ENCODE results near the gene NPIPA8.
"Not testable (repeated sequence)": the region's sequence is repeated elsewhere in the genome, so short reads cannot be mapped to it uniquely, and the experiment has no call there.

DNA sequence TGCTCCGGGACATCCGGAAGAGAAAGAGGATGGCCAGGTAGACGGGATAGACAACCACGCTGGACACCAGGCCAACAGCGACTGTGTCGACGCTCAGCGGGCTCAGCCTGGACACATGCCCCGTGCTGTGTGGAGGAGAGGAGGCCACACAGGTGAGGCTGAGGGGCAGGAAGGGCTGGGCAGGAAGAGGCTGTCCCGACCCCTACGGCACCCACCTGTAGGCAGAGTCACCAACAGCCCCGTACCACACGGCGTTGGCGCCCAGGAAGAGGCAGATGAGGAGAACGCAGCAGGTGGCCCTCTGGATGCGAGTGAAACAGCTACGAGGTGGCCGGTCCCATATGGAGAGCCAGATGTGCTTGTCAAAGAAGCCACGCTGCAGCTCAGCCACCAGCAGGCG, at the start of gene NPIPA8:
- TF ChIP-seq, protein P1, sequence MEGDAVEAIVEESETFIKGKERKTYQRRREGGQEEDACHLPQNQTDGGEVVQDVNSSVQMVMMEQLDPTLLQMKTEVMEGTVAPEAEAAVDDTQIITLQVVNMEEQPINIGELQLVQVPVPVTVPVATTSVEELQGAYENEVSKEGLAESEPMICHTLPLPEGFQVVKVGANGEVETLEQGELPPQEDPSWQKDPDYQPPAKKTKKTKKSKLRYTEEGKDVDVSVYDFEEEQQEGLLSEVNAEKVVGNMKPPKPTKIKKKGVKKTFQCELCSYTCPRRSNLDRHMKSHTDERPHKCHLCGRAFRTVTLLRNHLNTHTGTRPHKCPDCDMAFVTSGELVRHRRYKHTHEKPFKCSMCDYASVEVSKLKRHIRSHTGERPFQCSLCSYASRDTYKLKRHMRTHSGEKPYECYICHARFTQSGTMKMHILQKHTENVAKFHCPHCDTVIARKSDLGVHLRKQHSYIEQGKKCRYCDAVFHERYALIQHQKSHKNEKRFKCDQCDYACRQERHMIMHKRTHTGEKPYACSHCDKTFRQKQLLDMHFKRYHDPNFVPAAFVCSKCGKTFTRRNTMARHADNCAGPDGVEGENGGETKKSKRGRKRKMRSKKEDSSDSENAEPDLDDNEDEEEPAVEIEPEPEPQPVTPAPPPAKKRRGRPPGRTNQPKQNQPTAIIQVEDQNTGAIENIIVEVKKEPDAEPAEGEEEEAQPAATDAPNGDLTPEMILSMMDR (conservative IDR thresholded peaks at IDR 0.05 in 1 of 2, IDR thresholded peaks at IDR 0.05 in 1 of 2; ENCODE audit: extremely low read depth in 1 of 2, insufficient read depth in 1 of 2, low read depth in 1 of 2, low read length in 2 of 2): not testable (repeated sequence)
- TF ChIP-seq EZH2 (IDR thresholded peaks at IDR 0.05; ENCODE audit: borderline replicate concordance, low read length): not testable (repeated sequence)

Data from mammary epithelial cell (primary cell).